ACC112 (cell line): ENCODE data around the gene ILF2.
"Not testable (repeated sequence)": the region's sequence is repeated elsewhere in the genome, so short reads cannot be mapped to it uniquely, and the experiment has no call there.

Experiments
- H2AFZ ChIP-seq: fragments of 200-600 bp; sonication (generic); one replicate; pipeline ENCODE4 v1.6.0; 2017; ENCODE audit warnings: antibody characterized with exemption, low read length; ENCODE audit not compliant: unreplicated experiment
- H3K27ac ChIP-seq: fragments of 200-600 bp; sonication (generic); 2 replicates; pipeline ENCODE4 v1.5.1; 2014; ENCODE audit warnings: low read depth, mild to moderate bottlenecking, antibody characterized with exemption, low read length, moderate library complexity
- H3K27me3 ChIP-seq: fragments of 200-600 bp; sonication (generic); 2 replicates; pipeline ENCODE4 v1.6.1; 2014; ENCODE audit warnings: mild to moderate bottlenecking, antibody characterized with exemption, low read length, moderate library complexity, mixed read lengths; ENCODE audit not compliant: insufficient read depth
- H3K36me3 ChIP-seq: fragments of 200-600 bp; sonication (generic); 2 replicates; pipeline ENCODE4 v1.6.1; 2016; ENCODE audit warnings: mild to moderate bottlenecking, antibody characterized with exemption, low read length, moderate library complexity, mixed read lengths; ENCODE audit not compliant: insufficient read depth
- H3K4me1 ChIP-seq: fragments of 200-600 bp; sonication (generic); one replicate; pipeline ENCODE4 v1.6.1; 2016; ENCODE audit warnings: low read length, mixed read lengths; ENCODE audit not compliant: insufficient read depth, unreplicated experiment, control insufficient read depth
- H3K4me3 ChIP-seq: fragments of 200-600 bp; sonication (generic); 2 replicates; pipeline ENCODE4 v1.5.1; 2014; ENCODE audit warnings: mild to moderate bottlenecking, low read depth, low read length
- H3K79me2 ChIP-seq: fragments of 200-600 bp; sonication (generic); one replicate; pipeline ENCODE4 v1.6.0; 2016; ENCODE audit warnings: low read length; ENCODE audit not compliant: control insufficient read depth, unreplicated experiment, insufficient read depth

The ILF2 gene

DNA sequence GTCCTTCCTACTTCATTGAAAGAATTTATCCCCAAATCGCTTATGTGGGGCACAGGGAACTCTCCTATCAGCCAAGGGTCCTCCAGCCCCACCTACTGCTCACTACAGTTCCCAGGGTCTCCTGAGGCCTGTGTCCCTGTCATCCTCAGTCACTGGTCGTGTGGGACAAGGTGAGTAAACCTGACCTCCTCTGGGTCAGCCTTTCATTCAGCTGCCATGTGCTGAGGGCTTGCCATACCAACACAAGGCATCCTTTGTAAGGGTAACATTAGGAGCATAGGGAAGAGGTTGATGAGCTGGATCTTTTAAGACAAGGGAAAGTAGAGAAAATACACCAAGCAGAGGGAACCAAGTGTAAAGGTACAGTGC, 23.5 kb downstream of the ILF2 start:
- Histone ChIP-seq H3K36me3 (peaks cover 27% of the 10 kb centered on the region), H3K27me3 (no peaks in the 10 kb centered on the region), H3K79me2 (no peaks in the 10 kb centered on the region), H3K4me3 (no peak overlapping the region), H3K4me1 (no peaks in the 10 kb centered on the region), H3K27ac (no peak overlapping the region), H2AFZ (no peak overlapping the region)

DNA sequence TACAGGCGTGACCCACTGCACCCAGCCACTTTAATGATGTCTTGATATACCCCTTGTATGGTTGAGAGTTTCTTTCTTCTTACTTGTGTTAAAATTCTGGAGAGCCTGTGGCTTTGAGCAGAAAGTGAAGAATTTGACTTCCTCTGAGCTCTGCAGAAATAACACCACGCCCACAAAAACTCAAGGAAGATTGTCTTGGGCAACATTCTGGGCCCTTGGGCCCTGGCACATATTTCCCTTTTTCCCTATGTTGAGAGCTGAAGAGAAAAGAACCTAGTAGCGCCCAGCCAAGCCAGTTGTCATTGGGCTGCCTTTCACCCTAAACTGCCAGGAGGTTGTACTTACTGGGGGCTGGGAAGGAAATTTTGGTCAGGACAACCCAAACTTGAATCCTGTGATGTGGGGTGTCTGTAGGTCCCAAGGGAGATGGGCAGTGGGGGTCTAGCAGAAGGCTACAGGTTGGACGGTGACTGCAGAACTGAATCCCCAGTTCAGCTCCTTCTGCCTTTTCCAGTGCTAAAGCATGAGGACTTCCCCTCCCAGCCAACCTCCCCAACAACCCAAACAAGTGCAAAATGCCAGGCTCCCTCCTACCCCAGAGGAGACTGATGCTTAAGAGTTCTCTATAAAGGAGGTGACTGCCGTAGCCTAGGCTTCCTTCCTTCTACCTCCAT, 24.0 kb downstream of the ILF2 start:
- Histone ChIP-seq H3K4me3 (no peak overlapping the region), H3K4me1 (no peaks in the 10 kb centered on the region), H3K79me2 (peaks cover 1% of the 10 kb centered on the region), H3K36me3 (peaks cover 31% of the 10 kb centered on the region), H2AFZ (no peak overlapping the region), H3K27ac (no peak overlapping the region), H3K27me3 (no peaks in the 10 kb centered on the region)

DNA sequence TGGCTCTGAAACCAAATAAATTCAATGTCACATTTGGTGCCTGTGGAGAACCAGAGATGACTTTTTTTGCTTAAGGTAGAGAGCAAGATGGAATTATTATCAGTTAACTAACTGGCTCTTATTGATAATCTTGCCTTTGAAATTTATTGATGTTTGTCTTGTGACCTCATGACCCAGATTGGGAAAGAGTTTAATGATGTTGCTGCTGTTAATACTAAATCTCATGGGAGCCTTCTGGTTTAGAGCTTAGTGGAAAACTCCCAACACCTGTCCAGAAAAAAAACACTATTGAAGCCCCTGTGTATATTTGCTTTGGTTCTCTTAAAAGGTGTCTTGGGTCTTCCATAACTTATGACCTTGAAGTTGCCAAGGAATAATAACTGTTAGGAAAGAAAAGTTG, 27.0 kb downstream of the ILF2 start:
- Histone ChIP-seq H3K27ac (no peak overlapping the region), H3K79me2 (peaks cover 12% of the 10 kb centered on the region), H3K4me3 (no peak overlapping the region), H3K36me3 (peaks cover 51% of the 10 kb centered on the region), H3K4me1 (no peaks in the 10 kb centered on the region), H2AFZ (no peak overlapping the region), H3K27me3 (no peaks in the 10 kb centered on the region)

DNA sequence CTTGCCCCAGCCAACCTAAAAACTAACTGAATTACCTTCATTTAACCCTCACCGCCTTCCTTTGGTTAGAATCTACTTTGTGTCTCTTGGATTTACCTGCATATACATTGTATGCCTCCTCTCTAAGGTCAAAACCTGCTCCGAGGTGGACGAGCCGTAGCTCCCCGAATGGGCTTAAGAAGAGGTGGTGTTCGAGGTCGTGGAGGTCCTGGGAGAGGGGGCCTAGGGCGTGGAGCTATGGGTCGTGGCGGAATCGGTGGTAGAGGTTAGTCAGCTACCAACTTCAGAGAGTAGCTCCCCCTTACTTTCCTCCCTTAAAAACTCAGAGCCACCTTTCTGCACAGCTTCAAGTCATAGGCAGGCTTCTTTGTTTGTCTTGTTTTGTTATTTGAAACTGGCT, 27.7 kb downstream of the ILF2 start:
- Histone ChIP-seq H3K36me3 (peaks cover 56% of the 10 kb centered on the region), H3K79me2 (peaks cover 17% of the 10 kb centered on the region), H3K27ac (no peak overlapping the region), H3K4me3 (no peak overlapping the region), H3K27me3 (no peaks in the 10 kb centered on the region), H3K4me1 (no peaks in the 10 kb centered on the region), H2AFZ (no peak overlapping the region)

DNA sequence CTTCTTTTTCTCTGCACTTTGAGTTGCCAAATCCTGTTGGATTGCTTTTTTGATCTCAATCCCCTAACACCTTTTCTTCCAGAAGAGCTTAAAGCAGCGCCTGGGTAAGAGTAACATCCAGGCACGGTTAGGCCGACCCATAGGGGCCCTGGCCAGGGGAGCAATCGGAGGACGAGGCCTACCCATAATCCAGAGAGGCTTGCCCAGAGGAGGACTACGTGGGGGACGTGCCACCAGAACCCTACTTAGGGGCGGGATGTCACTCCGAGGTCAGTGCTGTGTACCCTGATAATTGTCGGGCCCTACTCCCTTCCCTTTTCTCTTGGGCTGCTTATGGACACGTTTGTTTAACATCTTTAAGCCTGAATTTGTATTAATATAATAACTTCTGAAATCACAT, 28.6 kb downstream of the ILF2 start:
- Histone ChIP-seq H2AFZ (no peak overlapping the region), H3K27ac (no peak overlapping the region), H3K79me2 (peaks cover 24% of the 10 kb centered on the region), H3K27me3 (no peaks in the 10 kb centered on the region), H3K4me3 (no peak overlapping the region), H3K36me3 (peaks cover 64% of the 10 kb centered on the region), H3K4me1 (no peaks in the 10 kb centered on the region)

DNA sequence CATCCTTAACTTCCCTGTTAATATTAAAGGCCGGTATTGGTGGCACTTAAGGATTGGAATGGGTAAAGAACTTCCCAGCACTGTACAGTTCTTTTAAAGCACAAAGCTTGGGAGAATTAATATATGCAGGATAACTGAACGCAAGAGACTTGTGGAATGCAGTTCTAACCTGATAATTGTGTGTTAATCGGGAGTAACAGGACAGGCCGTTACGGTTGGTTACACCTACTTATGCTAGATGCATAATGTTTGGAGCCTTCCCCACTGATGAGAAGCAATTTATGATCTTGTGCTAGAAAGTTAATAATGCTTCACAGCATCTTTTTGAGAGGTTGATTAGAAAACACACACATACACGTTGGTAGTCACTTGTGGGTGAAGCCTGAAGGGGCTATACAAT, 29.9 kb downstream of the ILF2 start:
- Histone ChIP-seq H3K27ac (no peak overlapping the region), H3K27me3 (no peaks in the 10 kb centered on the region), H3K36me3 (peaks cover 75% of the 10 kb centered on the region), H3K4me3 (no peak overlapping the region), H3K79me2 (peaks cover 37% of the 10 kb centered on the region), H2AFZ (no peak overlapping the region), H3K4me1 (peaks cover 8% of the 10 kb centered on the region)

DNA sequence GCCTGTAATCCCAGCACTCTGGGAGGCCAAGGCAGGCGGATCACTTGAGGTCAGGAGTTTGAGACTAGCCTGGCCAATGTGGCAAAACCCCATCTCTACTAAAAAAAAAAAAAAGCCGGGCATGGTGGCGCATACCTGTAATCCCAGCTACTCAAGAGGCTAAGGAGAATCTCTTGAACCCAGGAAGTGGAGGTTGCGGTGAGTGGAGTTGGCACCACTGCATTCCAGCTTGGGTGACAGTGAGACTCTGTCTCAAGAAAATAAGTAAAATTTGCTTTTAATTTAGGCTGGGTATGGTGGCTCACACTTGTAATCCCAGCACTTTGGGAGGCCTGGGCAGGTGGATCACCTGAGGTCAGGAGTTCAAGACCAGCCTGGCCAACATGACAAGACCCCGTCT, 30.6 kb downstream of the ILF2 start:
- H3K4me1 ChIP-seq, result peaks cover 14% of the 10 kb centered on the region
- H3K4me3 ChIP-seq, H2AFZ ChIP-seq, H3K27me3 ChIP-seq, H3K27ac ChIP-seq: not testable (repeated sequence)
- H3K36me3 ChIP-seq, result peaks cover 71% of the 10 kb centered on the region
- H3K79me2 ChIP-seq, result peaks cover 44% of the 10 kb centered on the region

DNA sequence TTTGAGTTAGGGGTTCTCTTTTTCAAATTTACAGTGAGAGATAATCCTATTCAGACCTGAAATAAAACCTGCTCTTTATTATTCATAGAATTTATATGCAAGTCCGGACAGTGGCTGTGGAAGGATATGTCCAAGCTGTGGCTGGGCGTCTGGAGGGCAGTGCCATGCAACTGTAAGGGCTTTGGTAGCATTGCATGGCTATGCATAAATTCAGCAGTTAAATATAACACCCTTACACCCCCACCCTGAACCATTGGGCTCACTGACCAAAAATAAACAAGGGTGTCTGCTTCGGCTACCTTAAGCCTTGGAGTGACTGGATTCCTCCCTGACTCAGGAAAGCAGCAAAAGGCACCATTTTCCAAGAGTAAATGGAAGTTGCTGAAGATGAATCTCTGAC, 31.5 kb downstream of the ILF2 start:
- Histone ChIP-seq H3K79me2 (peaks cover 53% of the 10 kb centered on the region), H3K27ac (no peak overlapping the region), H3K4me1 (peaks cover 14% of the 10 kb centered on the region), H2AFZ (no peak overlapping the region), H3K27me3 (no peaks in the 10 kb centered on the region), H3K4me3 (no peak overlapping the region), H3K36me3 (peaks cover 62% of the 10 kb centered on the region)

DNA sequence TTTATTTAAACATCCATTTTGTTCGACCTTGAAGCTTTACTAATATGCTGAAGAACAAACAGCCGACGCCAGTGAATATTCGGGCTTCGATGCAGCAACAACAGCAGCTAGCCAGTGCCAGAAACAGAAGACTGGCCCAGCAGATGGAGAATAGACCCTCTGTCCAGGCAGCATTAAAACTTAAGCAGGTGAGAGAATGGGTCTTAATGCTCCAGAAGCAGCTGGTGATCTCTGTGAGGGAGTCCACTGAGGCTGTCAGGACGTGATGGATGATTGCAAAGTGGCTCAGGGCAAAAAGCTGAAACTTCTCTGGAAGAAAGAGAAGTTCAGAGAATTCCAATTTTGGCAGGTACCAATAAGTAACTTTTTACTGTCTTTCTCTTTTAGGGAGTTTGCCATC, 32.5 kb downstream of the ILF2 start:
- Histone ChIP-seq H3K79me2 (peaks cover 53% of the 10 kb centered on the region), H3K4me1 (peaks cover 14% of the 10 kb centered on the region)

DNA sequence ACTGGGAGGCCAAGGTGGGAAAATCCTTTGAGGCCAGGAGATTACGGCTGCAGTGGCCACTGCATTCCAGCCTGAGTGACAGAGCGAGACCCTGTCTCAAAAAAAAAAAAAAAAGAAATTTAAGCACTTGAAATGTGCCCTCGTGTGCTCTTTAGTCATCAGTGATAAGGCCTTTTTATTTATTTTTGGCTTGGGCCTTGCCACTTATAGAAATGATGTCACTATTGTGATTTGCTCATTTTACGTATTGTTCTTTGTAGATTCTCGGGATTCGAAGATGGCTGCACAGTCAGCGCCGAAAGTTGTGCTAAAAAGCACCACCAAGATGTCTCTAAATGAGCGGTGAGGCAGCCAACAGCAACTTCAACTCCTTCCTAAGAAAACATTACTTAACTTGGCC, 34.5 kb downstream of the ILF2 start:
- H3K79me2 ChIP-seq, result peaks cover 46% of the 10 kb centered on the region

More for the DNA sequence above, 32.5 kb downstream of the ILF2 start:
- H3K27me3 ChIP-seq, result no peaks in the 10 kb centered on the region
- no peak overlapping the region for H3K4me3 ChIP-seq
- no peak overlapping the region for H2AFZ ChIP-seq
- H3K36me3 ChIP-seq, result peaks cover 53% of the 10 kb centered on the region
- H3K27ac ChIP-seq, result no peak overlapping the region

DNA sequence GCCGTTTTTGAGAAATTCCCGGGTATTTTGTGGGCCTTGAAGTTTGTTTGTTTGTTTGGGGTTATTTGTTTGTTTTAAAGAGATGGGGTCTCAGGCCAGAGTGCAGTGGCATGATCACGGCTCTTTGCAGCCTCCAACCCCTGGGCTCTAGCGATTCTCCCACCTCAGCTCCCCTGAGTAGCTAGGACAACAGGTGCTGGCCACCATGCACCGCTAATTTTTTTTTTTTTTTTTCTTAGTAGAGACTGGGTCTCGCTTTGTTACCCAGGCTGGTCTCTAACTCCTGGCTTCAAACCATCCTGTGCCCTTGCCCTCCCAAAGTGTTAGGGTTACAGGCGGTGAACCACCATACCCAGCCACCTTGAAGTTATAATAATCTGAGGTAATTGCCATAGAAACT, 34.9 kb downstream of the ILF2 start:
- Histone ChIP-seq H3K4me1 (peaks cover 17% of the 10 kb centered on the region), H2AFZ (no peak overlapping the region), H3K27ac (no peak overlapping the region), H3K27me3 (no peaks in the 10 kb centered on the region), H3K4me3 (peak overlapping the region; percentile 94), H3K79me2 (peaks cover 46% of the 10 kb centered on the region), H3K36me3 (peaks cover 42% of the 10 kb centered on the region)

More for the DNA sequence above, 34.5 kb downstream of the ILF2 start:
- Histone ChIP-seq H3K4me1 (peaks cover 17% of the 10 kb centered on the region), H2AFZ (no peak overlapping the region), H3K4me3 (peak overlapping the region; percentile 94; the same call in 1 of the 2 replicates), H3K36me3 (peaks cover 47% of the 10 kb centered on the region), H3K27ac (no peak overlapping the region; the same call in 1 of the 2 replicates), H3K27me3 (no peaks in the 10 kb centered on the region)
